ENCODE measurements around the gene WDR49.

DNA sequence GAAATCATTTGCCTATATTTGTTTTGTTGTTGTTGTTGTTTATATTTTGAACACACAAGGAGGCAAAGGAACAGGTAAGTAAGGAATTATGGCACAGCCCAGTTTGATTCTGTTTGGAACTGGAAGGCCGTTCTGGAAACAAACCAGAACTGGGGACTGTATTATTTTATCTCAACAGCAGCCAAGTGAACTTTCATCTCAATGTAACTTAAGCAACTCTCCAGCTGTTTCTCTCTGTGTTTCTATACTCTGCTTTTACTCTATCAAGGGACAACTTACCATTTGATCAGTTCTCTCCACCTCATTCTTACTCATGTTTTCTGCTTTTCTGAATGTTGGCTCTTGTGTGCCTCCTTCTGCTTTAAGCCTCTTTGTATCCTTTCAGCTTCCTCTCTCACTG, 16.0 kb upstream of the WDR49 start:
- TF ChIP-seq, protein P1, sequence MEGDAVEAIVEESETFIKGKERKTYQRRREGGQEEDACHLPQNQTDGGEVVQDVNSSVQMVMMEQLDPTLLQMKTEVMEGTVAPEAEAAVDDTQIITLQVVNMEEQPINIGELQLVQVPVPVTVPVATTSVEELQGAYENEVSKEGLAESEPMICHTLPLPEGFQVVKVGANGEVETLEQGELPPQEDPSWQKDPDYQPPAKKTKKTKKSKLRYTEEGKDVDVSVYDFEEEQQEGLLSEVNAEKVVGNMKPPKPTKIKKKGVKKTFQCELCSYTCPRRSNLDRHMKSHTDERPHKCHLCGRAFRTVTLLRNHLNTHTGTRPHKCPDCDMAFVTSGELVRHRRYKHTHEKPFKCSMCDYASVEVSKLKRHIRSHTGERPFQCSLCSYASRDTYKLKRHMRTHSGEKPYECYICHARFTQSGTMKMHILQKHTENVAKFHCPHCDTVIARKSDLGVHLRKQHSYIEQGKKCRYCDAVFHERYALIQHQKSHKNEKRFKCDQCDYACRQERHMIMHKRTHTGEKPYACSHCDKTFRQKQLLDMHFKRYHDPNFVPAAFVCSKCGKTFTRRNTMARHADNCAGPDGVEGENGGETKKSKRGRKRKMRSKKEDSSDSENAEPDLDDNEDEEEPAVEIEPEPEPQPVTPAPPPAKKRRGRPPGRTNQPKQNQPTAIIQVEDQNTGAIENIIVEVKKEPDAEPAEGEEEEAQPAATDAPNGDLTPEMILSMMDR (IDR thresholded peaks at IDR 0.05; ENCODE audit: insufficient read depth, low read length, poor library complexity, severe bottlenecking) = no peak
- no peak for TF ChIP-seq EZH2phosphoT487 (conservative IDR thresholded peaks at IDR 0.05; ENCODE audit: low read length)
